ENCODE data around the gene GRWD1. TPM values are rescaled to one million over a fixed set of nuclear protein-coding genes. Genes with fewer than 3 reads are reported as not detected.

The GRWD1 gene
- total RNA-seq, 1 donor from 2014 or later = 34.2 TPM

- no peak for DNase-seq (ENCODE audit: extremely low read depth, low read depth, low spot score)
These were observed 9.6 kb downstream of the GRWD1 start, which contains the start of gene KCNJ14 for GRCh38 chr19:48455171-48455907. Gene KCNJ14, plus strand, starts transcription at chr19:48455574. Its CDS starts 6,151 bp downstream, at chr19:48461725.

- no peak for DNase-seq (ENCODE audit: extremely low read depth, low read depth, low spot score)
These were observed 10.3 kb downstream of the GRWD1 start for GRCh38 chr19:48455908-48456562.

- no peak for DNase-seq (ENCODE audit: extremely low read depth, low read depth, low spot score)
These were observed 11.1 kb downstream of the GRWD1 start for GRCh38 chr19:48456864-48457263.

GRCh38 chr19:48458016-48458415, 12.2 kb downstream of the GRWD1 start:
- no peak for DNase-seq (ENCODE audit: extremely low read depth, low read depth, low spot score)

- DNase-seq (ENCODE audit: extremely low read depth, low read depth, low spot score) = no peak
These were observed 15.8 kb downstream of the GRWD1 start for GRCh38 chr19:48461651-48461981.

- no peak for DNase-seq (ENCODE audit: extremely low read depth, low read depth, low spot score)
These were observed 16.3 kb downstream of the GRWD1 start for GRCh38 chr19:48461982-48462655.

- no peak for DNase-seq (ENCODE audit: extremely low read depth, low read depth, low spot score)
These were observed 19.4 kb downstream of the GRWD1 start for GRCh38 chr19:48465215-48465614.

GRCh38 chr19:48466561-48467325, 21.0 kb downstream of the GRWD1 start:
- no peak for DNase-seq (ENCODE audit: extremely low read depth, low read depth, low spot score)

GRCh38 chr19:48468772-48469288, 23.0 kb downstream of the GRWD1 start:
- peak; percentile 99 for DNase-seq (ENCODE audit: extremely low read depth, low read depth, low spot score)

GRCh38 chr19:48469289-48469881, 23.6 kb downstream of the GRWD1 start, which contains the start of gene CYTH2:
Gene CYTH2, plus strand, starts transcription at chr19:48469369. Its CDS starts 139 bp downstream, at chr19:48469508.
- DNase-seq (ENCODE audit: extremely low read depth, low read depth, low spot score) = no peak

GRCh38 chr19:48469934-48470680, 24.3 kb downstream of the GRWD1 start:
- no peak for DNase-seq (ENCODE audit: extremely low read depth, low read depth, low spot score)

- no peak for DNase-seq (ENCODE audit: extremely low read depth, low read depth, low spot score)
These were observed 25.1 kb downstream of the GRWD1 start for GRCh38 chr19:48470856-48471255.

GRCh38 chr19:48471836-48472235, 26.1 kb downstream of the GRWD1 start:
- no peak for DNase-seq (ENCODE audit: extremely low read depth, low read depth, low spot score)

GRCh38 chr19:48473161-48473966, 27.6 kb downstream of the GRWD1 start:
- DNase-seq (ENCODE audit: extremely low read depth, low read depth, low spot score) = no peak

GRCh38 chr19:48474084-48474592, 28.4 kb downstream of the GRWD1 start:
- DNase-seq (ENCODE audit: extremely low read depth, low read depth, low spot score) = no peak

- DNase-seq (ENCODE audit: extremely low read depth, low read depth, low spot score) = no peak
These were observed 29.7 kb downstream of the GRWD1 start for GRCh38 chr19:48475369-48476068.

- DNase-seq (ENCODE audit: extremely low read depth, low read depth, low spot score) = no peak
These were observed 30.4 kb downstream of the GRWD1 start for GRCh38 chr19:48476176-48476575.

Measured in glomerular endothelial cell (primary cell).